Bone marrow (tissue), 2 donors: ENCODE data around the gene RAB11B.
A peak's percentile ranks its signal among the peaks of the same experiment; 100 is the strongest.
"Not testable (repeated sequence)": the region's sequence is repeated elsewhere in the genome, so short reads cannot be mapped to it uniquely, and the experiment has no call there.

Experiments
- DNase-seq, 2 donors: peaks; one replicate each; lab custom pipeline; 2025; lab: John Stamatoyannopoulos, UW

The RAB11B gene

GRCh38 chr19:8370176-8371010, 19.8 kb upstream of the RAB11B start:
- no peak for DNase-seq

- DNase-seq = no peak
These were observed 19.0 kb upstream of the RAB11B start for GRCh38 chr19:8371011-8371804.

GRCh38 chr19:8373867-8374813, 16.0 kb upstream of the RAB11B start:
- no peak for DNase-seq

GRCh38 chr19:8375766-8376165, 14.4 kb upstream of the RAB11B start:
- not testable (repeated sequence) for DNase-seq

- not testable (repeated sequence) for DNase-seq
These were observed 13.7 kb upstream of the RAB11B start for GRCh38 chr19:8376373-8376974.

GRCh38 chr19:8377598-8377997, 12.6 kb upstream of the RAB11B start:
- DNase-seq = no peak

GRCh38 chr19:8379156-8379891, 10.8 kb upstream of the RAB11B start:
- DNase-seq = not testable (repeated sequence)

GRCh38 chr19:8384569-8384968, 5.6 kb upstream of the RAB11B start:
- DNase-seq = not testable (repeated sequence)

- DNase-seq = not testable (repeated sequence)
These were observed 5.1 kb upstream of the RAB11B start for GRCh38 chr19:8385103-8385502.

- not testable (repeated sequence) for DNase-seq
These were observed 4.6 kb upstream of the RAB11B start for GRCh38 chr19:8385566-8385965.

- not testable (repeated sequence) for DNase-seq
These were observed 3.7 kb upstream of the RAB11B start for GRCh38 chr19:8386419-8386818.

- DNase-seq = no peak
These were observed 3.2 kb upstream of the RAB11B start for GRCh38 chr19:8386990-8387389.

GRCh38 chr19:8387688-8388611, 2.2 kb upstream of the RAB11B start:
- no peak for DNase-seq

GRCh38 chr19:8388612-8388958, 1.6 kb upstream of the RAB11B start:
- DNase-seq = no peak

GRCh38 chr19:8390617-8390981, 439 bp downstream of the RAB11B start:
- peak; percentile 80 to 97 for DNase-seq

- DNase-seq = no peak
These were observed 1.2 kb downstream of the RAB11B start for GRCh38 chr19:8391198-8392016.

GRCh38 chr19:8392017-8392591, 1.9 kb downstream of the RAB11B start:
- DNase-seq = no peak

- no peak for DNase-seq
These were observed 3.2 kb downstream of the RAB11B start for GRCh38 chr19:8393192-8393870.
